Caki2 (cell line): ENCODE measurements around the gene FCGR2B. TPM values are rescaled to one million over a fixed set of nuclear protein-coding genes. Genes with fewer than 3 reads are reported as not detected.
"Not testable (repeated sequence)": the region's sequence is repeated elsewhere in the genome, so short reads cannot be mapped to it uniquely, and the experiment has no call there.

Experiments used
- DNase-seq: peaks from one replicate; pipeline ENCODE4 v3.0.0-alpha.2; 2015; ENCODE audit warnings: low read depth
- in situ Hi-C: cut with HindIII; loops from 2 replicates; pipeline ENCODE4 v1.10.0; 2016; ENCODE audit warnings: low sequenced_read_pairs, low pct_unique_long_range_greater_than_20kb, mixed read lengths
- total RNA-seq: library from RNA; depleted of rRNA; stranded (reverse); fragments of >200 nt; shearing (Covaris generic); gene quantifications from 2 replicates; pipeline ENCODE4 v1.2.3, GENCODE V29; 2014; ENCODE audit warnings: low replicate concordance

FCGR2B gene
- total RNA-seq, 1 experiment from 2014 or later = not detected

DNA sequence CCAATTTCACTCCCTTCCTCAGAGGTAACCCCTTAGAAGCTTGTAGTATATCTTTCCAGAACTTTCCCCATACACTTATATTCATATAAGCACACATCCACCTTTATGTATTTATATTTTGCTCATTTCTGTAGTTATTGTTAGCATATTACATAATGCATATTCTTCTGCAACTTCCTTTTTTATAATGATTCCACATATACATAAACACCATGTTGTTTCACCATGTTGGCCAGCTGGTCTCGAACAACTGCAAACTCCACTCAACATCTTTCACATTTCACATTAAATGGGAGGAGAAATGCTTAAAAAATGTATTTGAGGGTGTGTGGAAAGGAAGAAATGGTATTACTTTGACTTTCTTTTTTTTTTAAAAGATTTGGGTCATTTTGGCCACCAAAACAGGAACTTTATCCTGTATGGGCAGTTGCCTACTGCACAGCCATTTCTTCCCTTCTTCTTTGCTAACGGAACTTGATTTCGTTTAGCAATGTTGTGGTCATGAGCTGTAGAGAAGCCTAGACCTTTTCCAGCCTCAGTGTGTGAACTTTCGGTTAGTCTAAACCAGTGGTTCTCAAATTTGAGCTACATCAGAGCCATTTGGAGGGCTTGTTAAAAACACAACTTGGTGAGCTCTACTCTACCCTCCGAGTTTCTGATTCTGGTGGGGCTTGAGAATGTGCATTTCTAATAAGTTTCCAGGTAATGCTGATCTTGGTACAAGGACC lies 19.3 kb upstream of the FCGR2B start:
- DNase-seq, in situ Hi-C loops: not testable (repeated sequence)

DNA sequence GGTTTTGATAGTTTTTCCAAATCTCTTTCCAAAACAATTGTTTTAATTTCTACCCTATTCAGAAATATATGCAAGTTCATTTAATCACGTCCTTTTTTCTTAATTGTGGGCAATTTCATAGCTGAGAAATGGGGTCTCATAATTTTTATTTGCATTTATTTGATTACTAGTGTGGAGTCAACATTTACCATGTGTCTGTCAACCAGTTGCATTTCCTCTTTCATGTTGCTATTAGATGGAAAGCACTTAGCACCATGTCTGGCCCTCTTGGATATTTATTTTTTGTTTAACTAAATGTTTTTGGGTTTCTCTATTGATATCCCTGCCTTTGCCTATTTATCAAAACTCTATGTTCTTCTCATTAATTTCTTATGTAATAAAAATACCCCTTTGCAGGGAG lies 18.1 kb upstream of the FCGR2B start:
- DNase-seq, in situ Hi-C loops: not testable (repeated sequence)

DNA sequence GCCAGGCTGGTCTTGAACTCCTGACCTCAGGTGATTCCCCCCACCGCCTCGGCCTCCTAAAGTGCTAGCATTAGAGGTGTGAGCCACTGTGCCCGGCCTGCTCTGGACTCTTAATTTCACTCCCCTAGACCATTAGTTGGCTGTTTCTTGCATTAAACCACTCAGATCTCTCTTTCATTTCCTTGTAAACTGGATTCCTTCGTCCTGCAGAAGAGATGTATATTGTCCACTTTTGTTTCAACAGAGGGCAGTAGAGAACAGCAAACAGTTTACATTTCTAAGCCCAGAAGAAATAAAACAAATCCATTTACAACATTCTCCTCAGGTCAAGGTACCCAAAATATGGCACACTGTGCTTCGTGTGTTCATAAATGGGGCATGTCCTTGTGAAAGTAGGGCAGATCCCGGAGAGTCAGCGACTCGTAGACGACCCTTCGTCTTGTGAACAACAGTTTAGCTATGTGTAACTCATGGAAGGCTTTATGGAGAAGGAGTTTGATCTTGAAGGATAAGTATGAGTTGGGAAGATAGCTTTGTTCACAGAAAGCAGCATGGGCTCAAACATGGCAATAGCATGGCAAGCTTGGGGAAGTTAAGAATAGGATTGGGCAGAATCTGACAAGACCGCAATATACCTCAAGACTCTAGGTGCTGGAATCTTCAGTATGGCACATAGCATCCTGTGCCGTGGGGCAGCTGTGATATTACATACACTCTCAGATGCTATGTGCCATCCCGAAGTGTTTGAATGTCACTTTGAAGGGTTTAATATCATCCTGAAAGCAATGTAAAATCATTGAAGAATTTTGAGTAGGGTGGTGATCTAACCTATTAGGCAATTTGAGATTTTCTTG lies 15.2 kb upstream of the FCGR2B start:
- DNase-seq = peak; percentile 46
- in situ Hi-C loops = not testable (repeated sequence)

DNA sequence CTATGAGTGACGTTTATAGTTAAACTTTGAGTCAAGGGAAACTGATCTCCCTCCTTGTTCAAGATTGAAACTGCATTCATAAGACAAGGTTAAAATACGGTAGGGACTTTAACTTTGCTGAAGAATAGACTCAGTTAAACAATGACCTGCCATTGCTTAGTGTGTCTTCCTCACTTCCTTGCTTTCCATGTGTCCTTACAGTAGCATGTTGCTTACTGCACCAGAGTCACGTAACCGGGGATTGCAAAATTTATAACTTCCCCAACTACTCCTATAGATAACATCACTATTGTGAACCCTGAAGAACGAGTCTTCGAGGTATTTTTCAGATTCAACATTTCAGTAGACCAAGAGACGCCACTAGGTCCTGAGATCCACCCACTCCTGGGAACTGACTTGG lies 9.4 kb upstream of the FCGR2B start:
- in situ Hi-C loops, DNase-seq: not testable (repeated sequence)

DNA sequence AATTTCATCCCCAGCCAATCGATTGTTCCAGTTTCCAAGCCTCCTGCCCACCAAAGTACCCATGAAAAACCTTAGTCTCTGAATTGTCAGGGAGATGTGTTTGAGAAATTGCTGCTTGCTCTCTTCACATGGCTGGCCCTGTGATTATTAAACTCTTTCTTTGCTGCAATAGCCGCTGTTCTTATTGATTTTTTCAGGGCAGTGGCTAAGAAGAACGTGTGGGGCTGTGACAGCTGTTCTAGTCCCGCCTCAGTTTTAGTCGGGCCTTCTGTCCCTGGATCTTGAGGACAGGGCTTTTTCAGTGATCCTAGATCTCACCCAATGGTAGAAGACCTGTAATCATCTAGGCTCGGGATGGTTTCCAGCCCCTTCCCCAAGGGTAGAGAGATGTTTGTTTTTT lies 9.0 kb upstream of the FCGR2B start:
- in situ Hi-C loops = not testable (repeated sequence)

DNA sequence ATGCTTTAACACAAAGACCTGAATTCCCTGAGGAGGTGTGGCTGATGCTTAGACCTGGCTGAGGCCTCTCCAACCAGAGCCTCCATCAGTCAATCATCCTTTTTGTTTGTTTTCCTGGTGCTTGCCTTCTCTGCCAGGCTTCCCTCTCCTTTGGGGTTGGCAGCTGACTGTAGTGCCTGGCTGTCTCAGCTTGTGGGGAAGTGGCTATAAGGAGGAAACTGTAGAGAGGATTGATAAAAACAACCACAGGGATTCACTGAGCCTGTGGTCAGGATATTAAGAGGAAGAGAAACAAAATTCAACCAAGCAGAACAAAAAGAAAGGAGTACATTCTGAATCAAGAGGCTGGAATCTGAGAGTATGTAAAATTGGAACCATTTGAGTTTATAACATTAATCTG lies 4.4 kb upstream of the FCGR2B start:
- in situ Hi-C loops = not testable (repeated sequence)

More for the DNA sequence above, 9.0 kb upstream of the FCGR2B start:
- not testable (repeated sequence) for DNase-seq

DNA sequence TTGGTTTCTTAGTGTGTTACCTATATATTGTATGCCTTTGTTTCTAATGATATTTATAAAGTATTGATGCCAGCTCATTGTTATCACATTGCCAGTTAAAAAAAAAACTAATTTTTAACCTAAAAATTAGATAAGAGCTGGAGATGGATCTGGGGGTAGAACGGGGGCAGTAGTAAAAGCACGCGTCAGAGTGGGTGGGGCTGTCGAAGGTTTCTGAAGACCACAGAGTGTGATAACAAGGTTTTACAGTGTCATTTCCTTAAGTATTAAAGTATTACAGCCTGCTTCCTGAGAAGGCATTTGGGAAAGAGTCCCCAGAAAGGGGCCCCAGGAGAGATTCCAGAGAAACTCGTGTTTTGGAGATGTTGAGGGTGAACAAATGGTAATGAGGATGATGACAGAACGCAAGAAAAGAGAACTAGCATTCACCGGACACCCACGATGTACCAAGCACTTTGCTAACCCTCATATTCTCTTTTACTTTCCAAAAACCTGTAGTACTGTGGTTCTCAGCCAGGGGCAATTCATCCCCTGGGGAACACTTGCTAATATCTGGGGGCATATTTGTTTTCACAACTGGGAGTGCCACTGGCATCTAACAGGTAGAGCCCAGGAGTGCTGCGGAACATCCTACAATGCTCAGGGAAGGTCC lies 1.2 kb upstream of the FCGR2B start:
- in situ Hi-C loops, DNase-seq: not testable (repeated sequence)

More for the DNA sequence above, 4.4 kb upstream of the FCGR2B start:
- not testable (repeated sequence) for DNase-seq

DNA sequence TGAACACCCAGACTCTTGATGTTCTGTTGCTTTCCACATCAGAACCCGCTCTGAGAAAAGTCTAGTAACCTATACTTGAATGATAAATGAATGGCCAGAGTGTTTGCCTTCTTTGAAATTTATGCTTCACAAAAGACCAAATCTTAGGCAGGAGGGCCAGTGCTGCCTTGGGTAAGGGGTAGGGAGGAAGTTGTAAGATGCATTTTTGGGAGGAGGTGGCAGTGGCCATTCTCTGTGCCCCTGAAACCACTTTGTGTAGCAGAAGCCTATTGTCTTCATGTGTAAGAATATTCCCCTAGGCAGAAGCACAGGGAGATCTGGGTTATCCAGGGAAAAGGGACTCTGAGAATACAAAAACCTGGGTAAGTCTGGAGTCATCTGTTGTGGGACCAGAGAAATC lies 626 bp downstream of the FCGR2B start:
- in situ Hi-C loops, DNase-seq: not testable (repeated sequence)

DNA sequence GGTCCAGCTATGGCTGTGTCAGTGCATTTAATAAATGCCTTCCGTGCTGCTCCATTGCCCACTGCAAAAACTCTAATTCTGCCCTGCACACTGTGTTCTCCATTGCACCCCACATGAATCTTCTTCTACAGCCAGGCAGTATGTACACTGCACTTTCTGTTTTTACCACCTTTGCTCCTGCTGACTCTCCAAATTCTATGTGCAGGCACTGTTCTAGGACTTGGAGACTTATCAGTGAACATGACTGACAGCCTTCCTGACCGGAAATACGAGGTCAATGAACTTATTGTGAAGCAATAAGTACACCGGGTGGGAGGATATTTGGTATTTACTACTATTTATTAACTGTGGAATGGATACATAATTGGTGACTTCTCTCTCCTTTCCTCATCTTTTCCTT lies 1.7 kb downstream of the FCGR2B start:
- in situ Hi-C loops, DNase-seq: not testable (repeated sequence)

DNA sequence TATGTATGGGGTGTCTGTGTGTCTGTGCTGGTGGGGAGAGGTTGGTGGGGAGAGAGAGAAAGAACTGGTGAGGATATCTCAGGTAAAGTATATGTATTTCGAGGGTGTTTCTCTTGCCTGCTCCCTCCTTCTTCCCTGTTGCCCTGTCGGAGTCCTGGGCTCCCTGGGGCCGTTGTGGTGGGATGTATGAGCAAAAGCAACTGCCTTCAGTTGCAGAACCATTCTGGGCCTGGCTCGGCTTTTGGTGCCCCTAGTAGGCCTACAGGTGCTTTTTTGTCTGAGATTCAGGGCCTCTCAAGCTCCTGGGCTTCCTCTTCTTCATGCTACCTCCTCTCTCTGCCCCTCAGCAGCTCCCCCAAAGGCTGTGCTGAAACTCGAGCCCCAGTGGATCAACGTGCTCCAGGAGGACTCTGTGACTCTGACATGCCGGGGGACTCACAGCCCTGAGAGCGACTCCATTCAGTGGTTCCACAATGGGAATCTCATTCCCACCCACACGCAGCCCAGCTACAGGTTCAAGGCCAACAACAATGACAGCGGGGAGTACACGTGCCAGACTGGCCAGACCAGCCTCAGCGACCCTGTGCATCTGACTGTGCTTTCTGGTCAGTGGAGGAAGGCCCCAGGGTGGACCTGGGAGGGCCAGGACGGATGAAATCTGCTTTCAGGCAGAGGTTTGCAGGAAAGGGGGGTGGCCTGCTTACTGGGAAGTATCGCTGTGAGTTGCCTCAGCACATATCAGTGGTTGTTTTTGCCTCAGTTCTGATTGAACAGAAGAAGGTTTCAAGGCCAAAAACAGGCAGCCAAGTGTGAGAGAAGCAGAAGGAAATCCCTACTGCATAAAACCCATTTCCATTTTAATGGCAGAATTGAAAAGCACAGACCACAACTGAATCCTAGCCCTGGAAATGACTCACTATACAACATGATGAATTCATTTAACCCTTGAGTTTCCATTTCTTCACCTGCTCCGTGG lies 8.4 kb downstream of the FCGR2B start:
- DNase-seq, in situ Hi-C loops: not testable (repeated sequence)

DNA sequence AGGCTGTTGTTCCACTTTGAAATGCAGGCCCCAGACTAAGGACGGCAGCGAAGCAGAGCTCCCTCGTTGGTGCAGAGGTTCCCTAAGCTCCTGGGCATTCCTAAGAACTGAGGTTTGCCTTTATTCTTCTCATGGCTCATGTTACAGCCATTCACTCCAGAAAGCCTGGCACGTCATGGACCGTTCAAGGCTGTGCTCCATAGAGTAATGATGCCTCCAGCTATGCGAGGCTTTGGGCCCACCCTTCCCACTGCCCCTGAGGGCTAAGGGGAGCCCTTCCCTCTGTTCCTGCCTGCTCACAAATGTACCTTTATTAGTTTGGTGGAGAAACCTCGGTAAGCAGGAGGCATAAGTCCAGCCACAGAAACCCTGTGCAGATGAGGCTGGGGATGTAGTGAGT lies 10.5 kb downstream of the FCGR2B start:
- DNase-seq, in situ Hi-C loops: not testable (repeated sequence)

DNA sequence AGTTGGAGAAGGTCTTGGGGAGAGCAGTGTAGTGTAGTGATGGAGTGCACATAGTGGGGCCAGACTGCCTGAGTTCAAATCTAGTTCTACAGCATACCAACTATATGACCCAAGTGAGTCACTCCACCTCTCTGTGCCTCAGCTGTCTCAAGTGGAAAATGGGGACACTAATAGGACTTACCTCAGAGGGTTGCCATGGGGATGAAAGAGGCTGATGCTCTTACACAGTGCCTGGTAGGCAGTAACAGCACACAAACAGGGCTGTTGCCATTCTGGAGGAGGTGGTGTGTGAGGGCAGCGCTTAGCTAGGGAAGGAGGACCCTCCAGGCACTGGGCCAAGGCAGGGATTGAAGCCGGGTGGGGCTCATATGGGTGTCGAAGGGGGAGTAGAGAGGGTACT lies 11.5 kb downstream of the FCGR2B start:
- DNase-seq, in situ Hi-C loops: not testable (repeated sequence)

DNA sequence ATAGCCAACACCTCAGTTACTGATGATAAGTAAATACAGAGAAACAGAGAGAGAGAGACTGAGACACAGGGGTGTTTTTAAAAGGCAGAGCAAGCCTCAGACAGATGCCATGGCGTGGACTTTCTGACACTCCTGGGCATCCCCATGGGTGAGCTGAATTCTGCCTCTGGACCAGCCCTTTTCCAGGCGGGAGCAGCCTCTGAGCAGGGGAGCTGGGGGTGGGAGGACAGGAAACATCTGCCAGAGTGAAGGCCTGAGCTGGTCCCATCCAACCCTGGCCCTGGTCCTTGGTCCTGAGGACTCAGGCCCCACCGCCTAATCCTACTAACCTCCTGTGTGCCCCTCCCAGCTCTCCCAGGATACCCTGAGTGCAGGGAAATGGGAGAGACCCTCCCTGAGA lies 12.0 kb downstream of the FCGR2B start:
- in situ Hi-C loops, DNase-seq: not testable (repeated sequence)

DNA sequence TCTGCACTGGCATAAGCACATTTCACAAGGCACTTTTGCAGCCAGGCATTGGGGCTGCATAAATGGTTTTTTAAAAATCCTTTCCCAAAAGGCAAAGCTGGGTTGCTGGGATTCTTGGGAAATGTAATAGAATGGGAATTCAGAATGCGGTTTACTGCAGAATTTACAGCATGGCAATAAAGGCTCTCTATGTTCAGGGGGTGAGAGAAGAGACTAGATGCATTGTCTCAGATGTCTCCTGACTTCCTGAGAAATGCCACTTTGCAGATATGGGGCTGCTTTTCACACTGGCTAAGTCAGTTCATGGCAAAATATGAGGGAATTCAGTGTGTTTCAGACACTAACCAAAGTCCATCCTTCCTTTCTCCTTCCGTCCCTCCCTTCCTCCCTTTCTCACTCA lies 13.5 kb downstream of the FCGR2B start:
- in situ Hi-C loops = no loop called here
- no peak for DNase-seq

DNA sequence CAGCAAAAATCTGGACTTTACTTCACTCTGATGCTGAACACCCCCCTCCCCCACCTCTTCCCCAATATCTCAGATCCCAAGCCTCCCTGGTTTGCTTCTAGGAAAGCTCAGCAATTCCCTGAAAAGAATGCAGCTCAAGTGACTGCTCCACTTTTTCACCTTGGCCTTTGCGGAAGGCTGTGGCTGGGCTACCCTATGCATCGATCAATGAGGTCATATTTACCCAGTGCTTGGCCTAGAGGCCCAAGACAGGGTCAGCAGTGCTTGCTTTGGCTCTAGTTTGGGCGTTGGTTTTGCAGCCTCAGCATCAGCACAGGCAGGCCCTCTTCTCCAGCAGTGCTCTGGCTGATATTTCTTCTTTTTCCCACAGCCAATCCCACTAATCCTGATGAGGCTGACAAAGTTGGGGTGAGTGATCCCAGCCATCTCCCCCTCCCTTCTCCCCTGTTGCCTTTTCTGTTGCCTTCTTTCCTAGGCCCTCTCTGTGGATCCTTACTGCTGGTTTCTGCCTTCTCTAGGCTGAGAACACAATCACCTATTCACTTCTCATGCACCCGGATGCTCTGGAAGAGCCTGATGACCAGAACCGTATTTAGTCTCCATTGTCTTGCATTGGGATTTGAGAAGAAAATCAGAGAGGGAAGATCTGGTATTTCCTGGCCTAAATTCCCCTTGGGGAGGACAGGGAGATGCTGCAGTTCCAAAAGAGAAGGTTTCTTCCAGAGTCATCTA lies 14.2 kb downstream of the FCGR2B start:
- in situ Hi-C loops = no loop called here
- no peak for DNase-seq

DNA sequence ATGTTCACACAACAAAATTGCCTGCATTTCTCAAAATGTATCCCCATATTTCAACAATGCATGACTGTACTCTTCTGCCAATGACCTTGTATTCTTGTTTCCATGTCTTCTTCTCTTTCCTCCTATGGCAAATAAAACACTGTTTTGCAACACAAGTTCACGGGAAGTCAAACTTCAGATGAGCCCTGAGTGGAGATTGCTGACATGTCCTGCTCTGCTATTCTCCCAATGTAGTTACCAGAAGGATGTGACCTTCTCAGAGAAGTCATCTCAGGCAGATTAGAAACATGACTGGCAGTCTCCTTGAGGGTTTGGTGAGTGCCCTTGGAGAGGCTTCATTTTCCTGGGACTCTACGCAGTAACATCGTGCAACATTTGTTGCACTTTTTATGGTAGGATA lies 15.6 kb downstream of the FCGR2B start:
- DNase-seq = no peak
- in situ Hi-C loops = no loop called here

DNA sequence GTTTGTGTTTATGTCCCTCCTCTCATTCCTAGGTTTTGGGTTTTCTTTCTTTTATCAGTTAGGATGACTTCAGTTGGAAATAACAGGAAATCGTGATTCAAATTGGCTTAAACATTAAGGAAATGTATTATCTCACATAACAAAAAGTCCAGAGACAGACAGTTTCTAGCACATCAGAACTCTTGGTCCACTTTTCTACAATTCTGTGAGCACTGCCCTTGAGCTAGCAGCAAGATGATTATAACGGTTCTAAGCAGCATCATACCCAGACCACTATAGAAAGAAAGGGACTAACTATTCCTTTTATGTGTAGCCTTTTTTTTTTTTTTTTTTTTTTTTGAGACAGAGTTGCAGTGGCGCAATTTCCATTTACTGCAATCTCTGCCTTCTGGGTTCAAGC lies 18.9 kb downstream of the FCGR2B start:
- in situ Hi-C loops = no loop called here
- no peak for DNase-seq
